AG09319 (cell line): Measurements from ENCODE around the gene CWF19L1.
A peak's percentile ranks its signal among the peaks of the same experiment; 100 is the strongest.
"Not testable (repeated sequence)": the region's sequence is repeated elsewhere in the genome, so short reads cannot be mapped to it uniquely, and the experiment has no call there.

Experiments
- DNase-seq: peaks from one replicate; pipeline ENCODE4 v3.0.0-alpha.2; 2010; ENCODE audit warnings: low read depth; ENCODE audit errors: extremely low read depth
- CTCF ChIP-seq: IDR thresholded peaks from 2 replicates; pipeline ENCODE4 v1.5.1; 2011; ENCODE audit warnings: low read depth, mild to moderate bottlenecking, inconsistent platforms, low read length, moderate library complexity

CWF19L1 gene

GRCh38 chr10:100267239-100268104, at the start of gene CWF19L1:
Gene CWF19L1 (minus strand): TSS chr10:100267638. CDS start chr10:100267593, 45 bp downstream.
- peak; percentile 59 for DNase-seq
- TF ChIP-seq CTCF, result no peak

GRCh38 chr10:100315615-100316014, 48.2 kb upstream of the CWF19L1 start:
- no peak for TF ChIP-seq CTCF
- no peak for DNase-seq

- no peak for TF ChIP-seq CTCF
These were observed 43.9 kb upstream of the CWF19L1 start for GRCh38 chr10:100311298-100311697.

GRCh38 chr10:100307684-100308083, 40.2 kb upstream of the CWF19L1 start:
- DNase-seq, result no peak

More at GRCh38 chr10:100311298-100311697, 43.9 kb upstream of the CWF19L1 start:
- DNase-seq, result no peak

GRCh38 chr10:100306861-100307260, 39.4 kb upstream of the CWF19L1 start:
- DNase-seq, result no peak
- TF ChIP-seq CTCF, result no peak

More at GRCh38 chr10:100307684-100308083, 40.2 kb upstream of the CWF19L1 start:
- TF ChIP-seq CTCF, result no peak

GRCh38 chr10:100304414-100304813, 37.0 kb upstream of the CWF19L1 start:
- TF ChIP-seq CTCF, result no peak
- no peak for DNase-seq

GRCh38 chr10:100303724-100304319, 36.4 kb upstream of the CWF19L1 start:
- DNase-seq, result no peak
- TF ChIP-seq CTCF, result peak; percentile 71

- not testable (repeated sequence) for DNase-seq
These were observed 33.7 kb upstream of the CWF19L1 start for GRCh38 chr10:100301123-100301522.
